Testis (tissue), 3 donors: Measurements from ENCODE around the gene FCHO2. TPM values are rescaled to one million over a fixed set of nuclear protein-coding genes. Genes with fewer than 3 reads are reported as not detected.

ENCODE experiments used
- DNase-seq: peaks from one replicate; pipeline ENCODE4 v3.0.0-alpha.2; 2019
- H3K27ac ChIP-seq, 2 donors: fragments of 200-600 bp; sonication (generic); one replicate each; pipeline ENCODE4 v1.5.1; 2019
- H3K27me3 ChIP-seq: fragments of 200-600 bp; sonication (generic); one replicate; pipeline ENCODE4 v1.5.1; 2019
- H3K36me3 ChIP-seq: fragments of 200-600 bp; sonication (generic); one replicate; pipeline ENCODE4 v1.5.1; 2017; ENCODE audit warnings: low read depth; ENCODE audit errors: missing control alignments
- H3K4me1 ChIP-seq: fragments of 200-600 bp; sonication (generic); one replicate; pipeline ENCODE4 v1.5.1; 2019
- H3K4me3 ChIP-seq, 2 donors: fragments of 200-600 bp; sonication (generic); one replicate each; pipeline ENCODE4 v1.5.1; 2017 to 2019
- H3K9me3 ChIP-seq: fragments of 200-600 bp; sonication (generic); one replicate; pipeline ENCODE4 v1.5.1; 2017
- CTCF ChIP-seq, 3 experiments: fragments of 450-650 bp in 2 of 3; fragments of 200-600 bp in 1 of 3; sonication (generic) in 1 of 3; IDR thresholded peaks; one replicate each; pipeline ENCODE4 v1.5.1; 2016 to 2019; ENCODE audit warnings: antibody characterized with exemption in 3 of 3, mild to moderate bottlenecking in 2 of 3, moderate library complexity in 1 of 3
- POLR2A ChIP-seq: fragments of 450-650 bp; IDR thresholded peaks from one replicate; pipeline ENCODE4 v1.6.1; 2017; ENCODE audit warnings: antibody characterized with exemption, mild to moderate bottlenecking, moderate library complexity
- WGBS, 2 donors: methylation state at CpG; one replicate each; pipeline ENCODE4 v1.1.5; 2018; 5-methylcytosine and 5-hydroxymethylcytosine counted together
- intact Hi-C: fragments of 100-400 bp; cut with DNase I; formaldehyde crosslinking; loops from one replicate; pipeline ENCODE4 v1.15.1; 2023; ENCODE audit warnings: low total_unique reads
- polyA plus RNA-seq: library from polyadenylated mRNA; stranded (reverse); fragments of 350-450 nt; fragmentation: Illumina TruSeq; extraction: RNeasy Lipid Tissue Mini Kit (QIAGEN cat#74804); gene quantifications from one replicate; pipeline ENCODE4 v1.2.3, GENCODE V29; 2014; ENCODE audit warnings: low read depth, low replicate concordance; ENCODE audit not compliant: insufficient read depth
- total RNA-seq, 2 donors: library from RNA; depleted of rRNA; stranded (reverse); fragments of >200 nt; gene quantifications; one replicate each; pipeline ENCODE4 v1.2.3, GENCODE V29; 2016

Gene FCHO2
- total and polyA plus RNA-seq, 3 donors from 2014 or later, result 8.7 to 20.6 (median 18.7) TPM

- DNase-seq, result peak; percentile 42
- intact Hi-C loops, result no loop called here
- WGBS, 2 donors, result 70 to 75% methylated on average over 1 of the region's 1 CpG
Observed at GRCh38 chr5:72988769-72989168, 32.9 kb downstream of the FCHO2 start.

GRCh38 chr5:72991394-72991793 is 35.6 kb downstream of the FCHO2 start:
- Histone ChIP-seq H3K27me3 (no peaks in the 10 kb centered on the region), H3K27ac (no peak overlapping the region), H3K4me3 (no peak overlapping the region), H3K9me3 (no peaks in the 10 kb centered on the region), H3K4me1 (no peaks in the 10 kb centered on the region), H3K36me3 (no peaks in the 10 kb centered on the region)
- TF ChIP-seq CTCF (IDR thresholded peaks at IDR 0.05) (no peak), POLR2A (no peak)
- no peak for DNase-seq
- intact Hi-C loops, result no loop called here

More at GRCh38 chr5:72988769-72989168, 32.9 kb downstream of the FCHO2 start:
- TF ChIP-seq POLR2A, result no peak
- no peak for TF ChIP-seq CTCF (IDR thresholded peaks at IDR 0.05)
- H3K9me3 ChIP-seq, result no peaks in the 10 kb centered on the region
- no peak overlapping the region for H3K4me3 ChIP-seq
- H3K27me3 ChIP-seq, result no peaks in the 10 kb centered on the region
- no peak overlapping the region for H3K27ac ChIP-seq
- no peaks in the 10 kb centered on the region for H3K36me3 ChIP-seq
- no peaks in the 10 kb centered on the region for H3K4me1 ChIP-seq

- no peaks in the 10 kb centered on the region for H3K9me3 ChIP-seq
- no peak overlapping the region for H3K4me3 ChIP-seq
- intact Hi-C loops, result no loop called here
- H3K36me3 ChIP-seq, result no peaks in the 10 kb centered on the region
- no peak for TF ChIP-seq POLR2A
- TF ChIP-seq CTCF (IDR thresholded peaks at IDR 0.05), result no peak
- H3K27ac ChIP-seq, result no peak overlapping the region
- H3K4me1 ChIP-seq, result no peaks in the 10 kb centered on the region
- no peaks in the 10 kb centered on the region for H3K27me3 ChIP-seq
- DNase-seq, result no peak
- WGBS, 2 donors, result 86 to 91% methylated on average over 1 of the region's 1 CpG
Observed at GRCh38 chr5:72994578-72994977, 38.7 kb downstream of the FCHO2 start.

- 92 to 94% methylated on average over 23 to 27 of the region's 28 CpGs for WGBS, 2 donors
- H3K27ac ChIP-seq, result no peak overlapping the region
- no peaks in the 10 kb centered on the region for H3K4me1 ChIP-seq
- H3K4me3 ChIP-seq, result no peak overlapping the region
- H3K36me3 ChIP-seq, result no peaks in the 10 kb centered on the region
- TF ChIP-seq CTCF (IDR thresholded peaks at IDR 0.05) (no peak), POLR2A (no peak)
- H3K27me3 ChIP-seq, result no peaks in the 10 kb centered on the region
- no peaks in the 10 kb centered on the region for H3K9me3 ChIP-seq
- intact Hi-C loops, result no loop called here
- no peak for DNase-seq
Observed at GRCh38 chr5:72996632-72997031, 40.8 kb downstream of the FCHO2 start.

- WGBS, 2 donors, result 94 to 97% methylated on average over 4 of the region's 4 CpGs
- DNase-seq, result no peak
Observed at GRCh38 chr5:72999916-73000315, 44.1 kb downstream of the FCHO2 start.

More at GRCh38 chr5:72999916-73000315, 44.1 kb downstream of the FCHO2 start:
- no peak for TF ChIP-seq POLR2A
- Histone ChIP-seq H3K9me3 (no peaks in the 10 kb centered on the region), H3K4me3 (no peak overlapping the region), H3K36me3 (no peaks in the 10 kb centered on the region), H3K27ac (no peak overlapping the region), H3K4me1 (no peaks in the 10 kb centered on the region), H3K27me3 (no peaks in the 10 kb centered on the region)
- intact Hi-C loops, result no loop called here
